ENCODE data around the gene FAM170B.

DNA sequence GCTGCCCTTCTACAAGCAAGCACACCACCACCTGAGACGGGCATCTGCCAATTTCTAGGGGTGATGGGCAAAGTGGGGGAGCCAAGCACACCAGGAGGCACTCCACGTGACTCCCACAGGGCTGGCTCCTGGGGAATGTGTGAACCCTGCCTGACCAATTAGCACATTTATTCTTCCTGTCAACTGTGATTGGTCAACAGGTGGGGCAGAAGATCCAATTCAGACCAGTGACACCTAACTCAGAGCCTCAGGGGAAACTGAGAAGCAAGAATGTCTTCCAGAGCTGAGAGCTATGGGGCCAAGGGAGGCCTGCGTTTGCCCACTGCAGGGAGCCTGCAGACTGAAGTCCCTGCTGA lies 38.9 kb upstream of the FAM170B start:
- TF ChIP-seq EZH2 (IDR thresholded peaks at IDR 0.05) (no peak), FOXP2 (optimal IDR thresholded peaks at IDR 0.05; ENCODE audit: control extremely low read depth, extremely low read length, insufficient read depth) (no peak), POLR2AphosphoS5 (IDR thresholded peaks at IDR 0.05; ENCODE audit: borderline replicate concordance, low read depth, low read length) (no peak)
